ENCODE results near the gene TBC1D9B.

- no peak for TF ChIP-seq CTCF (IDR thresholded peaks at IDR 0.05)
- TF ChIP-seq POLR2A (IDR thresholded peaks at IDR 0.05), result no peak
These were observed 74.0 kb downstream of the TBC1D9B start for GRCh38 chr5:179833709-179834070.

Data from thyroid gland (tissue), 4 donors.